NB4 (cell line): ENCODE results near the gene CDH4.

Experiments used
- POLR2A ChIP-seq: IDR thresholded peaks from 2 replicates; pipeline ENCODE4 v1.6.1; 2011; ENCODE audit warnings: mild to moderate bottlenecking; ENCODE audit not compliant: insufficient read length; ENCODE audit errors: extremely low read depth
- TF ChIP-seq, protein P1 (sequence below): IDR thresholded peaks from one replicate; pipeline ENCODE4 v1.5.1; 2012; ENCODE audit warnings: low read depth, low read length
- TF ChIP-seq, protein P2 (sequence below): IDR thresholded peaks from 2 replicates; pipeline ENCODE4 v1.6.1; 2011; ENCODE audit warnings: low read depth, low read length

- TF ChIP-seq, protein P1, sequence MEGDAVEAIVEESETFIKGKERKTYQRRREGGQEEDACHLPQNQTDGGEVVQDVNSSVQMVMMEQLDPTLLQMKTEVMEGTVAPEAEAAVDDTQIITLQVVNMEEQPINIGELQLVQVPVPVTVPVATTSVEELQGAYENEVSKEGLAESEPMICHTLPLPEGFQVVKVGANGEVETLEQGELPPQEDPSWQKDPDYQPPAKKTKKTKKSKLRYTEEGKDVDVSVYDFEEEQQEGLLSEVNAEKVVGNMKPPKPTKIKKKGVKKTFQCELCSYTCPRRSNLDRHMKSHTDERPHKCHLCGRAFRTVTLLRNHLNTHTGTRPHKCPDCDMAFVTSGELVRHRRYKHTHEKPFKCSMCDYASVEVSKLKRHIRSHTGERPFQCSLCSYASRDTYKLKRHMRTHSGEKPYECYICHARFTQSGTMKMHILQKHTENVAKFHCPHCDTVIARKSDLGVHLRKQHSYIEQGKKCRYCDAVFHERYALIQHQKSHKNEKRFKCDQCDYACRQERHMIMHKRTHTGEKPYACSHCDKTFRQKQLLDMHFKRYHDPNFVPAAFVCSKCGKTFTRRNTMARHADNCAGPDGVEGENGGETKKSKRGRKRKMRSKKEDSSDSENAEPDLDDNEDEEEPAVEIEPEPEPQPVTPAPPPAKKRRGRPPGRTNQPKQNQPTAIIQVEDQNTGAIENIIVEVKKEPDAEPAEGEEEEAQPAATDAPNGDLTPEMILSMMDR: no peak
- no peak for TF ChIP-seq POLR2A
- TF ChIP-seq, protein P2, sequence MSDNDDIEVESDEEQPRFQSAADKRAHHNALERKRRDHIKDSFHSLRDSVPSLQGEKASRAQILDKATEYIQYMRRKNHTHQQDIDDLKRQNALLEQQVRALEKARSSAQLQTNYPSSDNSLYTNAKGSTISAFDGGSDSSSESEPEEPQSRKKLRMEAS: no peak
Observed at GRCh38 chr20:61445741-61446140, 193.7 kb downstream of the CDH4 start.
